Eye (tissue), 1 donor: ENCODE measurements around the gene C17orf75.
"Not testable (repeated sequence)": the region's sequence is repeated elsewhere in the genome, so short reads cannot be mapped to it uniquely, and the experiment has no call there.

Experiments
- DNase-seq: peaks from one replicate; pipeline ENCODE4 v3.0.0-alpha.2; 2015

The C17orf75 gene, protein sequence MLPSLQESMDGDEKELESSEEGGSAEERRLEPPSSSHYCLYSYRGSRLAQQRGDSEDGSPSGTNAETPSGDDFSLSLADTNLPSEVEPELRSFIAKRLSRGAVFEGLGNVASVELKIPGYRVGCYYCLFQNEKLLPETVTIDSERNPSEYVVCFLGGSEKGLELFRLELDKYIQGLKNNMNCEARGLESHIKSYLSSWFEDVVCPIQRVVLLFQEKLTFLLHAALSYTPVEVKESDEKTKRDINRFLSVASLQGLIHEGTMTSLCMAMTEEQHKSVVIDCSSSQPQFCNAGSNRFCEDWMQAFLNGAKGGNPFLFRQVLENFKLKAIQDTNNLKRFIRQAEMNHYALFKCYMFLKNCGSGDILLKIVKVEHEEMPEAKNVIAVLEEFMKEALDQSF

DNA sequence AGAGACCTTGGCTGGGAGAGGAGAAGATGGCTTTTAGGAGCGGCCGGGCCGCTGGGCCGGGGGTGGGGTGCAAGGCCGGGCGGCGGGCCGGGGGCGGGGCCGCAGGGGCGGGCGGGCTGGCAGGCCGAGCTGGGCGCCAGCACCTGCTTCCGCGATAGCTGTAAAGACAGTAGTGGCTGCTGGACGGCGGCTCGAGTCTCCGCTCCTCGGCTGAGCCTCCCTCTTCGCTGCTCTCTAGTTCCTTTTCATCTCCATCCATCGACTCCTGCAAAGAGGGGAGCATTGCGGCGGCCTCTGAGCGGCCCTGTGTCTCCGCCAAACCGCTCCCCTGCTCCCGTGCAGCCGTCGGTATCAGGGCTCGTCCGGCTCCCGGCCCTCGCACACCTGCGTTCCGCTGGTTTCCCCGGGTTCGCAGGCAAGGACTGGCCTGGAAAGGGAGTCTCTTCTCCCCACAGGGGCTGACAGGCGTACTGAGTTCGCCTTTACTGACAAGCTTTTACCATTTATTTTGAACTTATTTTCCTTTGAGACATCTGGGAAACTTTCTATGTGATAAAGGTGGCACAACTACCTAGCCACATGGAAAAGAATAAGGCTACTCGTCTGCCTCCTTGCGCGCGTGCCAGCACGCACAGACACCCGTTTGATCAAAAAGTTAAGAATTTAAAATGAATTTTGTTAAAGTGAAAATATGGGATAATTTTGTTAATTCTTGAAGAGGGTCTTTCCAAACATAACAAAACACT lies at the start of gene C17orf75:
C17orf75 (minus strand) TSS at position 317 of the 746 bp plus-strand sequence; CDS start at position 283, 34 bp downstream.
- peak; percentile 89 for DNase-seq

DNA sequence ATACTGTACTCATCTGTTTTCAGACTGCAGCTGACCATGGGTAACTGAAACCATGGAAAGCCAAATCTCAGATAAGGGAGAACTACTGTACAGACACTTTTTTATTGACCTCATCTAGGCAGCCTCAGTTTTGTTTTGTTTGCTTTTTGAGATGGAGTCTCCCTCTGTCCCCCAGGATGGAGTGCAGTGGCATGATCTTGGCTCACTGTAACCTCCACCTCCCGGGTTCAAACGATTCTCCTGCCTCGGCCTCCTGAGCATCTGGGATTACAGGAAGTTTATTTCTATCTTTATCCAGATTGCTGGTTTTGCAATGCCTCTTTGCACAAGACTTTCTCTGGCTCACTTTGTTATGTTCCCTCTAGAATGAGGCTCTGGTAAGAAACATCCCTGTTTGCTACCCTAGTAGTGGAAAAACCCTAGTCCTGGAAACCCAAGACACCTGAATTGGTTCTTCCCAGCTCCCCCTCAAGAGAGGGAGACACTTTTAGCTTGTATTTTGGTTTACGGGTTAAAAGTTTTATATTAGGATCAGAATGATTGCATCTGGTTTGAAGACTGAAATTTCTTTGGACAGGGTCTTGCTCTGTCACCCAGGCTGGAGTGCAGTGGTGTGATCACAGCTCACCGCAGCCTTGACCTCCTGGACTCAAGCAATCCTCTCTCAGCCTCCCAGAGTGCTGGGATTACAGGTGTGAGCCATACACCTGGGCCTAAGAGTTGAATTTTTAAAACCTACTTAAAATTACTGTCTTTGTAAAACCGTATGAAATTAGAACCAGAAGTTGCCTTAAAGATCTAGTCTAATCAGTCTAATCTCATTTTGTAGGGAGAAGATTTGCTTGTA lies 46.9 kb upstream of the C17orf75 start:
- no peak for DNase-seq

DNA sequence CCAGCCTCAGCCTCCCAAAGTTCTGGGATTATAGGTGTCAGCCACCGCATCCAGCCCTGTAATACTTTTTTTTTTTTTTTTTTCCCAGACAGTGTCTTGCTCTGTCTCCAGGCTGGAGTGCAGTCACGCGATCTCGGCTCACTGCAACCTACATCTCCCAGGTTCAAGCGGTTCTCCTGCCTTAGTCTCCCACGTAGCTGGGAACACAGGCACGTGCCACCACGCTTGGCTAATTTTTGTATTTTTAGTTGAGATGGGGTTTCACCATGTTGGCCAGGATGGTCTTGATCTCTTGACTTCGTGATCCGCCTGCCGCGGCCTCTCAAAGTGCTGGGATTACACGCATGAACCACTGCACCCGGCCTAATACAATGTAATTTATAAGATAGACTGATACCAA lies 46.2 kb upstream of the C17orf75 start:
- DNase-seq, result not testable (repeated sequence)

DNA sequence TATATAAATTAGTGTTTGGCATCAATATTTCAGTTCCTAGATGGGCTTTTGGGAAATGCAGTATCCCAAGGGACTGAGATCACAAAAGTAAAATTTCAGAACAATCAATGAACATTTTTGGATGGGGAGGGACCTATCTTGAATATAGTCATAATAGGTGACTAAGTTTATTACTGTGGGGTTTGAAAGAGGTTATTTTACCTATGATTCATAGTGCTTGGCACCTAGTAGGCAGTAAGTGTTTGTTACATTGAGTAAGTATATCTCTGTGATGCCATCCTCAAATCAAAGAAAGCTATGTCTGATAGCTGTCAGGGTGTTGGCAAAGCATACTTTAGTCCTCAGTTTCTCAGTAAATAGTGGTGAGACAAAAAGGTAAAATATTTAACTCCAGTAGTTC lies 44.9 kb upstream of the C17orf75 start:
- no peak for DNase-seq

DNA sequence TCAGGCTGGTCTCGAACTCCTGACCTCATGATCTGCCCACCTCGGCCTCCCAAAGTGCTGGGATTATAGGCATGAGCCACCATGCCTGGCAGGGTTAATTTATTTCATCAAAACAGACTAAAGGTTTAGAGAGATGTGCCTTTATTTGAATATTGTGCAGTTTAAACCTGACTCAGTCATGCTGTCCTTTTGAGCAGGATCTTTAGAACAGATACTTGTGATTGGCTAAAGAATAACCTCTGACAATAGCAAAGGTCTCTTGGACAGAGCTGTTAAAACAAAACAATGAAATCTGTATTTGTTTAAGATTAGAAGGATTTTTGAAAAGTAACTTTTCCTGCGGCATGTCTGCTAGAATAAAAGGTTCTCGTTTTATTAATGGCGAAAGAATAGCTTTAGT lies 44.0 kb upstream of the C17orf75 start:
- no peak for DNase-seq

DNA sequence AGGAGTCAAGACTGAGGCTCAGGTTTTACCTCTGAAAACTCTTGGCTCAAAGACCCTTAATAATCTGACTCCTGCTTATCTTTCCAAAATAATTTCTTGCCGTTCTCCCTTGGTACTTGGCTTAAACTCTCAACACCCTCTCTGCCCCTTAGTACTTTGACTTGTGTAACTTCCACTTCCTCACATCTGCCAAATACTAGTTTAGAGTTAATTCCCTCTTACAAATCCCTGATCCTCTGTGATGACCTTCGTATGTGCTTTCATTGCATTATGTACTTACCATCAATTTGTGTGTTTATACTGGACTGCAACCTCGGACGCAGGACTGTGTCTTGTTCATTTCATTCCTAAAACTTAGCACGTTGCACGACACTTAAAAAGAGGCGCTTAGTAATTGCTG lies 43.1 kb upstream of the C17orf75 start:
- no peak for DNase-seq

DNA sequence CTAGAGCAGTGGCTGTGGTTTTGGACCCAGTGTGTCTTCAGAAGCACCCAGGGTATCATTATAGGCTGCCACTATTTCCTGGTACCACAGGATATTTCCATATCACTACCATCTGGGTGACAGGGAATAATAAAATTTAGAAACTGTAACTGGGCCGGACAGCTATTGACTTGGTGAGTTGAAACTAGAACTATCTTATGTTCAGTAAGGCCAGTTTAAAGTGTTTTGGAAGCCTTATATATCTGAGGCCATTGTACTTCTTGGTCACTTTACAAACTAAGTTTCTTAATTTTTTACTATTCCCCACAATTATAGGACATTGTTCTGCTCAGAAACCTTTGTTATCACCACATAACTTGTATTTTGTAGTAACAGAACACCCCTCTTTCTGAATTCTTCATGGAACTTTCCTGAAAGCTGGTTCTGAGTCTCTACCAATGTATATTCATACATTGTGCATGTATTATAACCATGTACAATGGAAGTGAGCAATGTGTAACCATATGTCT lies 42.0 kb upstream of the C17orf75 start:
- DNase-seq, result no peak

DNA sequence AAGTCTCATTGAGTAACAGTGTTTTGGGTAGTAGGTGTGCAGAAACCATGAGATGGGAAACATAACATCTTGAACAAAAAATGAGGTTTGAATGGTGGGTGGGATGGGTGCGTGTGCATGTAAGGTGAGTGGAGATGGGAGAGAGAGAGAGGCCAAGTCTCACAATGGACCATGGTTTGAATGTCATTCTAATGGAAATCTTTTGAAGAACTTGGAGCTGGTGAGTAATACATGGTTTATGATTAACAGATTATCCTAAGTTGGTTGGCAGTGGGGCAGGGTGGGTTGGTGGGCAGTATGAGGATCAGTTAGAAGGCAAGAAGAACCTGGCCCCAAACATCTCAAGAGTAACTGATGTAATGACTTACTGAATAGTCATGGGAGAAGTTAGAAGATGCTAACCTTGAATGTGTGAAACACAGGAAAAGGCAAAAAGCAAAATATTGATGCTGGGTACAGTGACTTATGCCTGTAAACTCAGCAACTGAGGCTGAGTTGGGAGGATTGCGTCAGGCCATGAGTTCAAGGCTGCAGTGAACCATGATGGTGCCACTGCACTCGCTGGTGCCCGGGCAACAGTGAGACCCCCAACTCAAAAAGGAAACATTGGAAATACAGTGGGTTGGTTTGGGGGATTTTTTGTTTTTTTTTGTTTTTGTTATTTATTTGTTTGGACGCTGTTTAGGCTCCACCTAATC lies 40.7 kb upstream of the C17orf75 start:
- no peak for DNase-seq

DNA sequence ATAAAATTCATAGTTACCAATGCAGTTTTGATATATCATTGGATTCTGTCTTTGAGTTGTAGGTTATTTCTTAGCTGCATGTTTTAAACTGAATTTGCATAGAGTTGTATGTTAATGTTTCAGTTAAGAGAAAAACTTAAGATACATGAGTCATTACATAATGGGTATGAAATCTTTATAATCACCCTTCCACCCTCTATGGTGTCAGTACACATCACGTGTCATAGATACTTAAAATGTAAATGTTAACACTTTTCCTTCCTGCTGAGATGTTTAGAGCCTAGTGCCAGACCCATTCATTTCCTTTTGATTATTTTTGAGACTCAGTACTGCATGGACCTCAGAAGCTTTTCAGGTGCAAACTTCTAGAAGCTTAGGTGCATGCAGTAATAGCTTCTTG lies 28.5 kb upstream of the C17orf75 start:
- no peak for DNase-seq

DNA sequence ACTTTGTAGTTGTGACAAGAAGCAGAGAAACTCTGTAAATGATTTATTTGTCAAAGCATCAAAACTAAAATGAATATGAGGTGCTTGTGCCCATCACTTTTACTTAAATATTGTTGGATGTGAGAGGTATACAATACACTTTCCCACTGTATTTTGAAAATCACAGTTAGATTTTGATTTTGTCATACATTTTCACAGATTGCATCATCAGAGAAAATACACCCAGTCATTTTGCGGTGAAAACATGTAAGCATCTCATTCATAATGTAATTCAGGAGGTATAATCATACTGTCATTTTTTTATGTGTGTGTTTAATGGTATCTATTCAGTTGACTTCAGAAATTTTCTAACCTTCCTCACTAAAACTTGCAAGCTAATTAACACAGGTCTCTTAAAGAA lies 19.3 kb upstream of the C17orf75 start:
- DNase-seq, result no peak

DNA sequence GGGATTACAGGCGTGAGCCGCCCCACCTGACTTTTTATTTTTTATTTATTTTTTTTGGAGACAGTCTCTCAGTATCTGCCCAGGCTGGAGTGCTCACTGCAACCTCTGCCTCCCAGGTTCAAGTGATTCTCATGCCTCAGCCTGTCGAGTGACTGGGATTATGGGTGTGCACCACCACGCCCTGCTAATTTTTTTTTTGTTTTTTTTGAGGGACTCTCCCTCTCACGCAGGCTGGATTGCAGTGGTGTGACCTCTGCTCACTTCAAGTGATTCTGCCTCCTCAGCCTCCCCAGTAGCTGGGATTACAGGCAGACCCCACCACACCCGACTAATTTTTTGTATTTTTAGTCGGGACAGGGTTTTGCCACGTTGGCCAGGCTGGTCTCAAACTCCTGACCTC lies 15.6 kb upstream of the C17orf75 start:
- DNase-seq, result no peak

DNA sequence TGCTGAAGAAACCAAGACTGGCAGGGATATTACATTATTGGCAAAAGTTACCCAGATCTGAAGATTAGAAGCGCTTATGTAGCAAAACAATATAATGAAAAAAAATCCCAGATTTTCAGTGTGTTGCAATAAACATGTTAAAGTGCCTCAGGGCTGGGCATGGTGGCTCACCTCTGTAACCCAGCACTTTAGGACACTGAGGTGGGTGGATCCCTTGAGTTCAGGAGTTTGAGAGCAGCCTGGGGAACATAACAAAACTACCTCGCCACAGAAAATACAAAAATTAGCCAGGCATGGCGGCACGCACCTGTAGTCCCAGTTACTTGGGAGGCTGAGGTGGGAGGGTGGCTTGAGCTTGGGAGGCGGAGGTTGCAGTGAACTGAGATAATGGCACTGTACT lies 14.8 kb upstream of the C17orf75 start:
- DNase-seq, result no peak

DNA sequence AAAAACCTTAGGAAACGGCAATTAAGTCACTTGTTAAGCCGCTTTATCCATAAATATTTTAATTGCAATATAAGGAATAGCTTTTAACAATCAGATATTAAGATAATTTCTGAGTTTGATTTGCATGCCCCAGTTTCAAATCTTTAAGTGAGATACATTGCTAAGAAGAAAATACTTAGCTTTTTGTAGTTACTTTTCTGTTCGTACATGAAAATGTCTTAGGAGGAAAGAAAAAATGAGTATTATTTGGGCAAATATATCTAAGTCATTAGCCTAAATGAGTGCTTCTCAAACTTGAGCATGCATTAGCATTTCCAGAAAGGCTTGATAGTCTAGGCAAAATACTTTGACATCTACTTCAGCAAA lies 14.4 kb upstream of the C17orf75 start:
- no peak for DNase-seq

DNA sequence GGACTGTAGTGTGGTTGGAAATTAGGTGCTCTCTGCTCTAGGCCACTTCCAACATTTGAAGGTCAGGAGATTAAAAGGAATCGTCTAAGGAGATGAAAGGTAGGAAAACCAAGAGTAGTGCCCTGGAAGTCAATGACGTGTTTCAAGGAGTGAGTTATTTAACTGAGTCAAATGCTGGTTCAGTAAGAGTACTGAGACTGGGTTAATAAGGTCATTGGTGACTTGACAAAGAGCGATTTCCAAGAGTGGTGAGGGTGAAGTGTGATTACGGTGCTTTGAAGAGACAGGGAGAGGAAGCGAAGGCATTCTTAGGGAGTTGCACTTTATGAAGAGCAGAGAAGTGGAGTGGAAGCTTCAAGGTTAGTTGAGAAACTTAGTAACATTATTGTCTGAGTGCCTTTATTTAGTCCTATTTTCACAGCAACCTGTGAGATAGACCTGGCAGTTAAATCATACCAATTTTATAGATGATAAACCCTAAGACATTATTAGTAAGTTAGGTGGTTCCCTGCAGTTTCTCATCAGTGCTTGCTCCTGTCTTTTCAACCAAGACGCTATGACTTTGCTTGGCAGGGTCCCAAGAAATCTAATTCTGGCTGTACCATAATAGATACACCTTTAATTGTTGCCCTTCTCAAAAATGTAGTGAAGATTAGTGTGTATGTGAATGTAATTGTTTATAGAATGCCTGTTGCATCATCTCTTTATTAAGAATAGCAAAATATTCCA lies 13.8 kb upstream of the C17orf75 start:
- no peak for DNase-seq

DNA sequence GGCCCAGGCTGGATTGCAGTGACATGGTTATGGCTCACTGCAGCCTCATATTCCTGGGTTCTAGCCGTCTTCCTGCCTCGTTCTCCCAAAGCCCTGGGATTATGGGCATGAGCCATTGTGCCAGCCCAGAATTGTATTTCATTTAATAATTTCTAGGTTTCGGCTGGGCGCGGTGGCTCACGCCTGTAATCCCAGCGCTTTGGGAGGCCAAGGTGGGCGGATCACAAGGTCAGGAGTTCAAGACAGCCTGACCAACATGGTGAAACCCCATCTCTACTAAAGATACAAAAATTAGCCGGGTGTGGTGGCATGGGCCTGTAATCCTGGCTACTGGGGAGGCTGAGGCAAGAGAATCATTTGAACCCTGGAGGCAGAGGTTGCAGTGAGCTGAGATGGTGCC lies 10.8 kb upstream of the C17orf75 start:
- DNase-seq, result not testable (repeated sequence)

DNA sequence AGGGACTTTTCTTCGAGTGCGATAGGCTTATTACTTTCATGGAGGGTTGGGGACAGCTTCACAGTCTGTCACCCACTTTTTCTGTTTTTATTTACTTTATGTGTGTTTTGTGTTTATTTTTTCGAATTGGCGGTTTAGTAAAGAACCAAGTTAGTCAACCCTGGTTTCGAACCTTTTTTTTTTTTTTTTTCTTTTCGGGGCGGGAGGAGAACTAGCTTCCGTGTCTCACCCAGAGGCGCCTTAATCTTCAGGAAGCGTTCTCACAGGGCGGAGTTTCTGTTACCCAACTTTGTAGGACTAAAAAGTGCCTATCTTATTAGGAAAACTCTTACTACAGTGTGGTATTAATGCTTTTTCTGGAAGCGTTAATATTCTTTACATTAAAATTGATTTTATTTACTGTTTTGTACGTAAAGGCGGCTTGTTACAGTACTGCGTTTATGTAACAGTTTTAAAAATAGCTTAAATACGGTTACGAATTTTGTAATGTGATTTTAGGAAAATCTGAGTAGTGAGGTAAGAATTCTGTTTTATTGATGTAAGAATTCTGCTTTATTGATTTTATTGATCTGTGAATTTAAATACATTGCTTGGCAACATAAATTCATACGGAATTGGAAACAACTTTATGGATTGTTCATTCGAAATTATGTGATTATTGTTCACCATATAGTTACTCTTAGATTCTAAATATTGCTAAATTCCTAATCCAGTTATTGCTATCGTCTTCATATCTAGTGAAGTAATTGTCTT lies 8.9 kb upstream of the C17orf75 start:
- peak; percentile 79 for DNase-seq

DNA sequence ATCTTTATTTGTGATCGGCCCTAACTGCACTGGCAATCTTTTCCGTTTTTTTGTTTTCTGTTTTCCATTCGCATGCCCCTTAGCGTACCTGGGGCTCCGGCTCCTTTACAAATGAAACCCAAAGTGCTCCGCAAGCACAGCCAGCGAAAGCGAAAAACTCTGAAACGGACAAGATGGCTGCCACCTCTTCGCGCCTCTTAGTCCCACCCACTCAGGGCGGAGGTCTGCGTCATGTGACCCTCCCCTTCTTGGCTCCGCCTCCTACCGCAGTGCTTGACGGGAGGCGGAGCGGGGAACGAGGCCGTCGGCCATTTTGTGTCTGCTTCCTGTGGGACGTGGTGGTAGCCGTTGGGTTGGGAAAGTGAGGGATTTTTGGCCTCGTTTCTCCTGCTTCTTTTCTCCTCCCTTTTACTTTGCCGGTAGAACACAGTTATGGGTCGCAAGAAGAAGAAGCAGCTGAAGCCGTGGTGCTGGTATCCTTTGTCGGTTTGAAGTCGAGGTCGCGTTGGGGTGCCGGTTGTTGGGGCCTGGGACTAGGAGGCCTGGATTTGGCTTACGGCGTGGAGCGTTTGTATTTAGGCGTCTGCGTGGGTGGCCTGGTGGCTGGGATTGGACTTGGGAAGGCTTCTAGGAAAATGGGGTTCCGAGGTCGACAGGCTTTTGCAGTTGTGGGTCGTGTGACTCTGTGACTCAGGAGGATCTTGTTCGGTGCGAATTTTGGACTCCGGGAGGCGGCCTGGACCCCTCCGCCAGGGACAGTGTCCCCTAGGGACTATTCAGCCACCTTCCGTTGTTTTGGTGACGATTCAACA lies 8.1 kb upstream of the C17orf75 start, which contains the start of gene ZNF207:
ZNF207 (plus strand) TSS at position 304 of the 812 bp plus-strand sequence; CDS start at position 433, 129 bp downstream.
- peak; percentile 99 for DNase-seq

DNA sequence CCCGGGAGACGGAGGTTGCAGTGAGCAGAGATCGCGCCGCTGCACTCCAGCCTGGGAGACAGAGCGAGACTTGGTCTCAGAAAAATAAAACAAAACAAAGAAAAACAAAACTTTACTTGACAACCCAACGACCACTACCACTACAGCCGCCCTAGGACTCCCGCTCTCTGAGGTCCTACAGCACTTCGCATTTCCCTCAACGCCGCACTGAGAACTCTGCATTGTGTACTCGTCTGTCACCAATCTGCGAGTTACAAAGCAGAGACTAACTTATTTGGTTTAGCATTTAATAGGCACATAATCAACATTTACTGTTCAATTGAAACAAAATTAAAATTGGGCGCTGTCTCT lies 7.5 kb upstream of the C17orf75 start:
- DNase-seq, result no peak

DNA sequence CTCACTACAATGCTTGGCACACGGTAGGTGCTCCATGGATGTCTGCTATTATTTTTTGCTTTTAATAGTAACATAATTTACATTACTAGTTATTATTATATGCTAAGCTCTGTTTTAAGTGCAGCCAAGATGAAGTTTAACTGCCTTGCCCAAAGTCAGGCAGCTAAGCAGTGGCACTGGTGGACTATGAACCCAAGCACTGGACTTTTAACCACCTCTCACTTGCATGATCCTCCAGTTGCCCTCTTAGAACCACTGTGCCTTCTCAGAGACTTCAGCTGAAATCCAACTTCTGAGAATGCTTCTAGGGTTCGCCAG lies 6.5 kb upstream of the C17orf75 start:
- no peak for DNase-seq

DNA sequence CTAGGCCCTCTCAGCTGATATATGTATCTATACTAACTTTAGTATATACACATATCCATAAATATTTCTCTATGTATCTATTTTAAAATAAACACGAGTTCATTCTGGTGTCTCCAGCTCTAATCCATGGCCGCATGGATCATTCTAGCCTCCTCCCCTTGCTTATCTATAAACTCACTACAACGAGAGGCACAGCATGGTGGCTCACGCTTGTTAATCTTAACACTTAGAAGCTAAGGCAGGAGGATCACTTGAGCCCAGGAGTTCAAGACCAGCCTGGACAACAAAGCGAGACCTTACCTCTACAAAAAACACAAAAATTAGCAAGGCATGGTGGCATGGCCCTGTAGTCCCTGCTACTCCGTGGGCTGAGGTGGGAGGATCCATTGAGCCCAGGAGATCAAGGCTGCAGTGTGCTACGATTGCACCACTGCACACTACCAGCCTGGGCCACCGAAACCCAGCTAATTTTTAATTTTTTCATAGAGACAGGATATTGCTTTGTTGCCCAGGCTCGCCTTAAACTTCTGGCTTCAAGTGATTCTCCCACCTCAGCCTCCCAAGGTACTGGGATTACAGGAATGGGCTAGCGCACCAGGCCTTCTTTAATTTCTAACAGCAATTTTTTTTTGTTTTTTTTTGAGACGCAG lies 4.1 kb upstream of the C17orf75 start:
- no peak for DNase-seq
